Posterior vena cava (tissue), 2 donors: ENCODE data around the gene SLC10A1. TPM values are rescaled to one million over a fixed set of nuclear protein-coding genes. Genes with fewer than 3 reads are reported as not detected.
A peak's percentile ranks its signal among the peaks of the same experiment; 100 is the strongest.

ENCODE experiments used
- DNase-seq: peaks from one replicate; pipeline ENCODE4 v3.0.0-alpha.2; 2020; ENCODE audit warnings: low spot score
- intact Hi-C, 2 donors: fragments of 100-400 bp; cut with DNase I; formaldehyde crosslinking; loops; one replicate each; pipeline versions ENCODE4 v1.14.1 to v1.14.2; 2022 to 2023
- total RNA-seq, 2 donors: library from RNA; stranded (reverse); fragmentation: NEBNext Ultra II Directional; extraction: Animal tissue kit (Norgen Biotek cat#: 25700); gene quantifications; one replicate each; pipeline ENCODE4 v1.2.1, GENCODE V29; 2021
- donor health status: DM: yes; HTN: yes; CAD: no.
- donor health status: DM: yes; HTN: yes; CAD: no.

Gene SLC10A1
- total RNA-seq, 2 donors from 2014 or later: not detected

DNA sequence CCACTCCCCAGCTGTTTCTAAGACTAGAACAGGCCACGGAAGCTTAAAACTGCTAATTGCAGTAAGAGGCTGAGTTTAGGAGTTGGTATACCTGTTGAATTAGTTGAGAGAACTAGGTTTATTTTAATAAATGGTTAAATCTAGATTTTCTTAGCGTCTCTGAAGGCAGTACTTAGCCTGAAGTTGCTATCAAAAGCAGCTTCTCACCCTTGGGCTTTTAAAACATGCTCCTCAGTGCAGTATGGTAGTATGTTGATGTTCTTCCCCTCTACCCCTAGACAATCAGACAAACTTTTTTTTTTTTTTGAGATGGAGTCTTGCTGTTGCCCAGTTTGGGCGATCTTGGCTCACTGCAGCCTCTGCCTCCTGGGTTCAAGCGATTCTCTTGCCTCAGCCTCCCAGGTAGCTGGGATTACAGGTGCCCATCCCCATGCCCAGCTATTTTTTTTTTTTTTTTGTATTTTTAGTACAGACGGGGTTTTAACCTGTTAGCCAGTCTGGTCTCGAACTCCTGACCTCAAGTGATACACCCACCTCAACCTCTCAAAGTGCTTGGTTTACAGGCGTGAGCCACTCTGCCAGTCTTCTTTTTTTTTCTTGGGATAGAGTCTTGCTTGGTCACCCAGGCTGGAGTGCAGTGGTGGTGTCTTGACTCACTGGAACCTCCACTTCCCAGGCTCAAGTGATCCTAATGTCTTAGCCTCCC, 23.3 kb downstream of the SLC10A1 start:
- intact Hi-C loops: no loop called here
- no peak for DNase-seq

DNA sequence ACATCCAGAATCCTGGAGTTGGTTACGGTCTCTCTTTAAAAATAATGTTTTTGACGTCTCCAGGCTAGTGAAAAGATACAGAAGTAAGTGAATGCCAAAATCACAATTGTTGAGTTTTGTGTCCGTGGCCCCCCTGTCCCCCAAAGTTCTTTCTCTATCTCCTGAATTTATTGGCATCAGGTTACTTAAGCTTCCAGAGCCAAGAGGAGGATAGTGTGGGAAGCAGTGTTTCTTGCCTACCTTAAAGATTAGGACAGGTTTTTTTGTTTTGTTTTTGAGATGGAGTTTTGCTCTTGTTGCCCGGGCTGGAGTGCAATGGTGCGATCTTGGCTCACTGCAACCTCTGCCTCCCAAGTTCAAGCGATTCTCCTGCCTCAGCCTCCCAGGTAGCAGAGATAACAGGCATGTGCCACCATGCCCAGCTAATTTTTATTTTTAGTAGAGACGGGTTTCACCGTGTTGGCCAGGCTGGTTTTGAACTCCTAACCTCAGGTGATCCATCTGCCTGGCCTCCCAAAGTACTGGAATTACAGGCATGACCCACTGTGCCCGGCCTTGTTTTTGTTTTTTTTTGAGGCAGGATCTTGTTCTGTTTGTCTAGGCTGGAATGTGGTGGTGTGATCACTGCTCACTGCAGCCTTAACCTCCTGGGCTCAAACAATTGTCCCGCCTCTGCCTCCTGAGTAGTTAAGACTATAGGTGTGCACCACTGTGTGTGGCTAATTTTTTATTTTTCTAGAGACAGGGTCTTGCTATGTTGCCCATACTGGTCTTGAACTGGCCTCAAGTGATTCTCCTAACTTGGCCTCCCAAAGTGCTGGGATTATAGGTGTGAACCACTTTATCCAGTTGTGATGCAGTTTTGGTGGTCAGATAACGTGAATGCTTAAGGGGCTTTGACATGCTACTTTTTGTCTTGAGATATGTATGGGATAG, 24.7 kb downstream of the SLC10A1 start:
- intact Hi-C loops: no loop called here
- DNase-seq: no peak

DNA sequence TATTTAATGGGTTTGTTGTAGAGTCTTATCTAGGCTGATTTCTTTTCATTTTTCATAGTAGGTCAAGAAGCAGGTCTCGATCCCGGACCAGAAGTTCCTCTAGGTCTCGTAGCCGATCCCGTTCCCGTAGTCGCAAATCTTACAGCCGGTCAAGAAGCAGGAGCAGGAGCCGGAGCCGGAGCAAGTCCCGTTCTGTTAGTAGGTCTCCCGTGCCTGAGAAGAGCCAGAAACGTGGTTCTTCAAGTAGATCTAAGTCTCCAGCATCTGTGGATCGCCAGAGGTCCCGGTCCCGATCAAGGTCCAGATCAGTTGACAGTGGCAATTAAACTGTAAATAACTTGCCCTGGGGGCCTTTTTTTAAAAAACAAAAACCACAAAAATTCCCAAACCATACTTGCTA, 25.9 kb downstream of the SLC10A1 start:
- DNase-seq: no peak

DNA sequence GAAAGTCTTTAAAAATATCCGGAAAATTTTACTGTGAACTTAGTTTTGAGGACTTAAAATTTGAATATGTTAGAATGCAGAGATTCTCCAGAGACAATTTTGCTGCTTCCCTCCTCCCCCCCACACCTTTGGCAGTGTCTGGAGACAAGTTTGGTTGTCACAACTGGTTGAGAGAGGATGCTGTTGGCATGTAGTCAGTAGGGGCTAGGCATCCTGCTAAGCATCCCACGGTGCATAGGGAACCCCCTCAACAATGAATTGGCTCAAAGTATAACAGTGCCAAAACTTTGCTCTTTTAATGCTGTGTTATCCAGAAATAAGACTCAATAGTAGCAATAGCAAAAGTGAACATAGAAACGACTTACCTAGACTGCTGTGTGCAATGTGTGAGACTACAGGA, 26.5 kb downstream of the SLC10A1 start:
- intact Hi-C loops: no loop called here
- DNase-seq: no peak

More for the DNA sequence above, 25.9 kb downstream of the SLC10A1 start:
- intact Hi-C loops: no loop called here

DNA sequence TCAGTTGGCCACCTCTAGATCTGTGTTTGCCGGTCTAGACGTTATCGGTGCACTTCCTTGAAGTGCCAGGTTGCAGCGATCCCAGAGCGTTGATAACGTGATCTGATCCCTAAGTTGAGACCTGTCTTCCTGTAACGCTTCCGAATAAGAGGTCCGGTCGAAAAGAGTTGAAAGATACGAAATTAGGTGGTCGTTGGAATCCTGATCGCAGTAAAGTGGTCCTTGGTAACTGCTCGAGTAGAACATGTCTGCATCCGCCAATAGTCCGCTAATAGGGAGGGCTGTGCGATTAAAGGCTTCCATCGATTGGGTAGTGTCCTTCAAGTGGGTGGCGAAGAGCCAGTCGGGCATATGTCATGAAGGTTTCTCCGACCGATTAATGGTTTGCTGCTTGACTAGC, 27.4 kb downstream of the SLC10A1 start:
- DNase-seq: no peak
- intact Hi-C loops: no loop called here

DNA sequence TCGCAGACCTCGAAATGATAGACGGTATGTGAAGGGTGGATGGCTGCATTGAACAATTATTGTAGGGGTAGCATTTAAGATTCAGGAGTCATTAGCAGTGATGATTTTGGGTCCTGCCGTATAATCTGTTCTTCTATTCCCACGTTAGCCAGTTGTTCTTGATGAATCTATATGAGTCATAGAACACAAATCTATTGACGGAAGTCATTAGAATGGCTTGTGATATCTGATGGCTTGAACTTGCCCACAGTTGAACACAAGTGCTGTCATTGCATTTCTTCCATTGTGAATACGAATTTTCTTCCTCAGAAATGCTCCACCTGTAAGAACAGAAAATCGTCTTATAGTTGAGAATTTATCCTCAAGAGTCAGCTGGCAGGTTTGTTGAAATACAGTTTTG, 28.2 kb downstream of the SLC10A1 start:
- intact Hi-C loops: no loop called here
- no peak for DNase-seq

DNA sequence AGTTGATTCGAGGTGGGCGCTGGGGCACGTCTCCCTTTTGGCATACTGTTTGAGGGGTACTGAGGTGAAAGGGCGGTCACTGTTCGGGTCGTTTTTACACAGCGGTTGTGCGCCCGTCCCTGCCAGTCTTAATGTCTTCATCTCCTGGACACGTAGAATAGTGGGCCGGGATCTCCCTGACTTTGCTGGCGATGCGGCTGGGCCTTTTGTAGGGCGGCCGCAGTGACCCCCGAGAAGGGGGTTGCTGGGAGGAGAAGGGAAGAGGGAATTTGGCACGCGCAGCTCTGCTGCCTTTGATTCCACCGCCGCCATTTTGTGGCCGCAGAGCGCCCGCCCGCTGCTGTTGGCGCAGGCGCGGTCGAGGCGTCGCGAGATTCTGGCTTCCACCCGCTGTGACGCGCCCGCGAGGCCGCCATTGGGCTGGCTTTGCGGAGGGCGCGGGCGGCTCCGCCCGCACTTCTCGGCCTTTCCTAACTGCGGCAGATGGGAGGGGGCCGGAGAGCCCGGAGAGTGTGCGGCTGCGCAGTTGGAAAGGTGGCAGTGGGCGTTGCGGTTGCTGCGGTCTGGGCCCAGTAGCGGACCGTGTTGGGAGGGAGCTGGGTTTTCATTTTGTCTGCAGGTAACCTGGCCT, 29.6 kb downstream of the SLC10A1 start:
- peak; percentile 98 for DNase-seq
- intact Hi-C loops: no loop called here

DNA sequence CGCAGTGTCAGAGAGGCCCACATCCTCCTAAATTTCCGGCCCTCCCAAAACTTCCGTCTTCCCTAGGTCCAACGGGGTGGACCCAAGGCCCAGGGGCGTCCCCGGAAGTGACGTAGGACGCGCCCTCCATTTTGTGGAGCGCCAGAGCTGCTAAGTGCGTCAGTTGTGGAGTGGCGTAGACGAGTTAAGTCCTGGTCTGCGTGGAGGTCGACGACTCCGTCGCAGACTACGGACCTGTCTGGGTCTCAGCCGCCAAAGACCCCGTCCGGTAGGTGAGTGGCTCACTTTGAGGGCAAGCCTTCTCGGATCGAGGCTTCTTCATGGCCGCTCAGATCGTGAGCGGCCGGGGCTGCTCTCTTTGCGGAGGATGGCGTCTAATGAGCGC, 30.1 kb downstream of the SLC10A1 start, which contains the start of gene SRSF5:
Gene SRSF5 (plus strand): TSS at position 159 of the 385 bp plus-strand sequence. CDS start 1,015 bp downstream, outside the sequence.
- intact Hi-C loops: no loop called here
- peak; percentile 99 for DNase-seq

DNA sequence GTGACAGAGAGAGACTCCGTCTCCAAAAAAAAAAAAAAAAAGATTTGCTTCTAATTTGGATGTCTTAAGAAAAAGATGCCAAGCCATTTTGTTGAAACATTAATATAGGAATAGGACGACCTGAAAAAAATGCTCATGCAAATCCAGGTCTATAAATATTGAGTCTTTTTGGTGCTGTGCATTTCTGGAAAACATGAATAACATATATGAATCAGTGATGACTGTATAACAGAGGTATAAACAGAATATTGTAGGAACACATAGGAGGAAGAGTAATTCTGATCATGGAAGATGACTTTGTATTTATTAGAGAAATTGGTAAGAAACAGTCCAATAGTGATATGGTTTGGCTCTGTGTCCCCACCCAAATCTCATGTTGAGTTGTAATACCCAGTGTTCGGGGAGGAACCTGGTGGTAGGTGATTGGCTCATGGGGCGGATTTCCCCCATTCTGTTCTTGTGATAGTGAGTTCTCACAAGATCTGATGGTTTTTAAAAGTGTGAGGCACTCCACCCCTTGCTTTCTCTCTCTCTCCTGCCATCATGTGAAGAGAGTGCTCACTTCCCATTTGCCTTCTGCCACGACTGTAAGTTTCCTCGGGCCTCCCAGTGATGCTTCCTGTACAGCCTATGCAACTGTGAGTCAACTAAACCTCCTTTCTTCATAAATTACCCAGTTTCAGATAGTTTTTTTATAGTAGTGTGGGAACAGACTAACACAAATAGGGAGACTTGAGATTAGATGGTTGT, 33.1 kb downstream of the SLC10A1 start:
- no peak for DNase-seq
- intact Hi-C loops: no loop called here

DNA sequence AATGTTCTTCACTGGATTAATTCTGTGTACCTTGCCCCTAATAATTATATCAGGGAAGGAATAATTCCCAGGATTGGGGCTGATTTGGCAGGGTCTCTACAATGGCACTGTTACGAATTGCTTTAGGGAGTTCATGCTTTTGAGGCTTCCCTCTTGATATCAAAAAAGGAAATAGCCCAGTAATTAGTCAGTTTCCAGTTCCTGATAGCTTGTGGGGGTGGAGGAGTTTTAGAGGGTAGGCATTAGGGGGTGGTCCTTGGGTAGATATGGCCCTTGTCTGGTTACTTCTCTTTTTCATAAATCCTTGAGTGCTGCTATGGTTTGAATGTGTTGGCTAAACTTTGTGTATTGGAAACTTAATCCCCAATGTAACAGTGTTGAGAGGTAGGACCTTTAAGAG, 36.2 kb downstream of the SLC10A1 start:
- no peak for DNase-seq
- intact Hi-C loops: no loop called here

DNA sequence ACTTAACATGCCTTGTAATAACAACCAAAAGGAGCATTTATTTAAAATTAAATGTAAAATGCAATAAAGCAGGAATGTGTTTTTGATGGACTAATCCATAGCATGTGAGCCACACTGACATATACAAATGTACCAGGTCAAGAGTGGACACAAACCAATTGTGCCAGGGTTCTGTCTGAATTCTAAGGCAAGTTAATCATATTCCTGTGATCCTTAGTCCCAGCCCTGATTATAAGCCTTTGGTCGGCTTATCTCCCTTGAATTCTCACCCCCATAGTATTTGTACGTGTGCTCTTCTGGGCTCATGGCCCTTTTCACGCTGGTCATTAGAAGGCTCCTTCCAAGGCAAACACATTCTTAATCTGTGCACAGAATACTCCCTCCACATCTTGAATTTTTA, 40.7 kb downstream of the SLC10A1 start:
- DNase-seq: no peak
- intact Hi-C loops: no loop called here

DNA sequence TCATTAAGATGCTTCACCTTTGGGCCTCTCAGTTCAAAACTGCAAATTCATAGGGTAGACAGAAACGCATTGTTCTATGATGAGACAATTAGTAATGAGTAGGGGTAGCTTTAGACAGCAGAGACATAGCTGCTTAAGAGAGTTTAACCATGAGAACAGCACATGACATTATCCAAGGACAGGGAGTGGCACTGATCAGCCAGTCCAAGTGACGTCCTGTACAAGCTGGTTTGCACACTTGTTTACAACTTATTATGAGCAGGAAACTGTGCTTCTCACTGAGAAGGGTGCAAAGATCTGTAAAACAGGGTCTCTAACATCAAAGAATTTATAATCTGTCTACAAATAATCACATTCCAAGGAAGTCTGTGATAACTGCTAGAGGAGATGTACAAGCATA, 41.3 kb downstream of the SLC10A1 start:
- DNase-seq: no peak
- intact Hi-C loops: no loop called here

DNA sequence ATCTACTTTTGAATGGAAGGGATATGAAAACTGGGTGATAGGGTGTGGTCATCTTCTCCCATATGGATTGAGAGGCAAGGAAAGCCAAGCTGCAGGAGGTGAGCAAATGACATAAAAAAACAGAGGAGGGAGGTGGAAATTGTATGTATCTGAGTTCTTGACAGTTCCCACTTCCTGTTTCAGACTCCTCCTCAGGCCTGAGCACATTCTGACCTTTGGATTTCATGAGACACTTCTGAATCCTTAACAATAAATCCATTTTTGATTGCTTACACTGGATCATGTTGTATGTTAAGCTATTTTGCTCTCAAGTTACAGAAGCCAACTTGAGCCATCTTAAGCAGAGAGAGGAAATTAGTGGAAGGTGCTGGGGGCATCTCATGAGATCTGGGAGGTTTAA, 41.7 kb downstream of the SLC10A1 start:
- intact Hi-C loops: no loop called here
- no peak for DNase-seq

DNA sequence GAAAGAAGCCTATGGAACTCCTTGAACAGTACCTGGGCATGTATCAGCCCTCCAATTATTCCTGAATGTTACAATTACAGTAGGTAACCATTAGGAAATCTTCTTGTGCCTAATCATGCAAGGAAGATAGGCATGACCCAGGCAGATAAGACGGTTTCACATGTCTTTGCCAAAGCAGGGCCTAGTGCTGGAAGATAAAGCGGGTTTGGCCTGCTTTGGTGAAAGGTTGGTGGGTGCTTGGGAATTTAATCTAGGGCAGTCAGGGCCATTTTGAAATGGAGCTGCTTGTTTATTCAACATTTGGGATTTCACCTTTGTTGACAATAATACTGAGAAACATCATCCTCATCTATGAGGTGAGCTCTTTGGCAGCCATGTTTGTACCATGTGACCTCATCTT, 42.6 kb downstream of the SLC10A1 start:
- intact Hi-C loops: no loop called here
- DNase-seq: no peak

DNA sequence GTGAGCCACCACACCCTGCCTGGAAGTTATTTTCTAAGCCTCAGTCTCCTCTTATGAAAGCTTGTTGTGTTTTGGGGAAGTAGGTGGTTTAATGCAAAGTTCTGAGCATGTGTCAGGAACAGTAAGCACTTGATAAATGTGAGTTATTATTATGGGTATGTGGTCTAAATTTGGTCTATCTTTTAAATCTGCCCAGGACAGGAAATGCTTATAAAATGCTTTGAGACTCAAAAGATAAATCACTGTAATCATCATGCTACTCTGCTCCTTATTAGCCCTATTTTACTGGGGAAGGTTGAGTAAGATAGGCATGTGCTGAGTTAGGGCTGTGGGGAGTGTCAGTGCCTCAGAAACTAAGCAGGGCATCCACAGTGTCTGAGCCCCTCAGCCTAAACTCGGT, 43.2 kb downstream of the SLC10A1 start:
- intact Hi-C loops: no loop called here
- DNase-seq: no peak

DNA sequence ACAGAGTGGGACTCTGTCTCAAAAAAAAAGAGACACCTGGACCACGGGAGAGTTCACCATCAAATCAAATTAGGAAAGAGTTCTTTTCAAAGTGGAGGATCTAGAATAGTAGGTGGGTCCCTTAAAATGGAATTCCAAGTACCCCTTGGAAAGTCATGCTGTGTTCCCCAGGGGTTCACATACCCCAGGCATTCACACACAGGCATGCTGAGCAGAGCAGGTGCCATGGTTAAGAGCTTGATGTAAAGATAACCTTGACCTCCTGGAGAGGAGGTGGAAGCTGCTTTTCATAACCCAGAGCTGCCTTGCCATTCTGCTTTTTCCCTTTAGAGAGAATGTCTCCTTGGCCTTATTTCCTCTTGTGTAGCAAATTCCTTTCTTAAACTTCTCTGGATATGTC, 44.3 kb downstream of the SLC10A1 start:
- intact Hi-C loops: no loop called here
- DNase-seq: no peak

DNA sequence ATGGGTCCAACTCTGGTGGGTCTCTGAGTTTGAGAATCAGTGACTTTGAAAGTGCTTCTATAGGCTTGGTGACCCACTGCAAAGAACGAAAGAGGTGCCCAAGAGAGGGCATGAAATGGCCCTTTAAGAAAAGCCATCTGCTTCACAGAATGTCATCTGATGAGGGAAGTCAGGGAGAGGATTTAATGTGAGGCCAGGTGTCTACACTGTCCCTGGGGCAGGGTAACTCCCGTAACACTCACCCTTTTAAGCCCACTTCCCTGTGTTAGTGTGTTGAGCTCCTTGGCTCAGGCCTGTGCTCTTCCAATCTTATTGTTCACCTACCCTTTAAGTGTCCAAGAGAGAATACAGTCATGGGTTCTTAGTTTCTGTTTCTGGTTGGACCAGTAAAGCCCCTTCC, 46.5 kb downstream of the SLC10A1 start:
- intact Hi-C loops: no loop called here

DNA sequence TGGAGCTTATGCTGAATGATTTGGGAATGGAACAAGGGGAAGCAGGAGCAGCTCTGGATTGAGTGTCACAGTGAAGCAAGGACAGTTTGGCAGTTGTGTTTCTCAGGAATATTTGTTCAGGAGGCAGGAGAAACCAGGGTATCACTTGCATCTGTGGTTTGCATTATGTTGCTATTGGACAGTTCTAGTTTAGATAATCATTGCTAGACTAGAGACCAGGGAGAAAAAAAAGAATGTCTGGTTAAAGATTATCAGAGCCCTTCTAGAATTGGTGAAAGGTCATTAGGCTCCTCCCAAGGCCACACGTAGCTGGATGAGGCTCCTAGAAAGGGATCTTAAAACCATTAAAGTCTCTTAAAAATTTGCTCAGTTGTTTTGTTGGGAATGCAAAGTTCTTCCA, 47.1 kb downstream of the SLC10A1 start:
- intact Hi-C loops: no loop called here

More for the DNA sequence above, 46.5 kb downstream of the SLC10A1 start:
- no peak for DNase-seq

DNA sequence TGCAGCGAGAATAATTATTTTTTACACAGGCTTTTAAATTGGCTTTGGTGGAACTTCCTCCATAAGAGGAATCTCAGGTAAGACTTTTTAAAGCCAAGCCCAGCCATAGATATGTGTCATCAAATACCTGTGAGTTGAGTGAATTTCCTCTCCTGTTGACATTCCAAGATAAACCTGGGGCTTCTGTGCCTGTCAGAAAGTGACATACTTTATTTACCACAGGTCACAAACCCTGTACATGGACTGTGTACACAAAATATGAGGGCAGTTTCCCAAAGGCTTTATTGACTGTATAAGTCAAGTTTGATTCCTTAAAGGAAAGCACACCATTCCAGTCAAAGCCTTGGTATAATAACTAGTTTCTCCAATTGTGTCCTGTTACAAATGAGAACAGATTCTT, 56.0 kb downstream of the SLC10A1 start:
- no peak for DNase-seq
- intact Hi-C loops: no loop called here

More for the DNA sequence above, 47.1 kb downstream of the SLC10A1 start:
- DNase-seq: no peak
